ENCODE results near the gene CASQ2. TPM values are rescaled to one million over a fixed set of nuclear protein-coding genes. Genes with fewer than 3 reads are reported as not detected.

CASQ2 gene
- total and polyA plus RNA-seq, 2 of the 4 experiments (the other 2 are of a cell fraction) = not detected

DNA sequence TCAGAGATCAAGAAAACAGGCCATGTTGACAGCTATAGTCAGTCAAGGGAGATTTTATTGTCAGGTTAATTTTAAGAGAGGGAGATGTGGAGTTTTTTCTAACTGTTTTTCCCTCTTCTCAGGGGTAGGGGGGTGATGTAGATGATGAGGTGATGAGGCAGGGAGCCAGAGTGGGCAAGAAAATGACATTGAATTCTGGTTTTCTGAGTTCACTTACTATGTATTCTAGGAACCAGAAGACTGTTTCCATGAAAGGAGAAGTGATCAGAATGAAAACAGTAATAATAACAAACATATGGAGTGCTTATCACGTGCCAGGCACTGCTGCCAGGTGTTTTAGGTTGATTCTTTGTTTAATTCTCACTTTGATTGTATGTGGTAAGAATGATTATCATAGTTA, 40.2 kb downstream of the CASQ2 start:
- Histone ChIP-seq H3K9me1 (ENCODE audit: insufficient read depth, low read length) (no peaks in the 10 kb centered on the region), H3K14ac (replicated peaks; ENCODE audit: low read depth, low read length) (no peak overlapping the region), H2BK20ac (ENCODE audit: low read depth, low read length) (no peak overlapping the region), H2AK5ac (ENCODE audit: low read depth, low read length) (no peak overlapping the region), H3K4ac (ENCODE audit: low read depth, low read length) (no peak overlapping the region), H4K8ac (ENCODE audit: low read depth in 2 of 2, low read length in 2 of 2) (no peak overlapping the region), H2BK120ac (ENCODE audit: low read depth, low read length) (no peak overlapping the region), H3K4me3 (ENCODE audit: insufficient read depth, low read depth, low read length) (no peak overlapping the region), H3K9me3 (ENCODE audit: control insufficient read depth, insufficient read depth, low read length) (no peaks in the 10 kb centered on the region), H3K56ac (ENCODE audit: extremely low read depth, insufficient read depth, low read length) (no peak overlapping the region), H2BK5ac (ENCODE audit: low read depth, low read length, poor library complexity, severe bottlenecking) (no peak overlapping the region), H3K27ac (ENCODE audit: insufficient read depth, low read length) (no peak overlapping the region; the same call in 1 of the 2 replicates), H2AFZ (replicated peaks; ENCODE audit: low read length, poor library complexity) (no peak overlapping the region), H4K20me1 (ENCODE audit: insufficient read depth, low read length) (no peaks in the 10 kb centered on the region), H3K23ac (ENCODE audit: low read depth, low read length) (no peak overlapping the region), H3K36me3 (ENCODE audit: control insufficient read depth, insufficient read depth, low read length) (no peaks in the 10 kb centered on the region), H2BK15ac (ENCODE audit: low read depth, low read length) (no peak overlapping the region), H3K4me2 (ENCODE audit: low read depth, low read length) (no peak overlapping the region), H4K5ac (ENCODE audit: low read depth, low read length) (no peak overlapping the region), H3K27me3 (ENCODE audit: control insufficient read depth, insufficient read depth, low read length) (0 out of 2 replicates have a peak, but pooled peaks cover 2% of the 10 kb centered on the region), H2AK9ac (replicated peaks; ENCODE audit: low read depth, low read length, poor library complexity) (no peak overlapping the region), H4K91ac (ENCODE audit: insufficient read depth, low read depth, low read length) (no peak overlapping the region), H3K79me1 (ENCODE audit: low read depth in 1 of 2, low read length in 2 of 2) (no peaks in the 10 kb centered on the region), H3K9ac (ENCODE audit: low read depth, low read length) (no peak overlapping the region), H3K4me1 (ENCODE audit: control insufficient read depth, insufficient read depth, low read length) (peaks cover 2% of the 10 kb centered on the region; the same call in 1 of the 2 replicates), H3K18ac (ENCODE audit: low read depth, low read length) (no peak overlapping the region)
- ChIA-PET POLR2A (ENCODE audit: unreplicated experiment) (no interaction called here), CTCF (interaction anchor here (0.7 to 1.3 kb wide), 2 partner anchors 22 to 36 kb away, joined by 3 to 11 read pairs; no protein-coding TSS in a partner anchor)
- DNase-seq (no peak), ATAC-seq (ENCODE audit: low read depth) (no peak)
- intact Hi-C loops (cut with micrococcal nuclease) (no loop called here), in situ Hi-C loops (cut with MboI; ENCODE audit: low sequenced_read_pairs) (no loop called here), dilution Hi-C loops (cut with HindIII; ENCODE audit: low sequenced_read_pairs, unreplicated experiment) (no loop called here)
- no CpG with 5 or more reads among the region's 1 CpG for WGBS, 2 experiments (ENCODE audit: extremely low coverage in 2 of 2, insufficient read length in 1 of 2)
- no TSS peak for BruUV-seq (replicated peaks)
- no peak for TF ChIP-seq MAFK (IDR thresholded peaks at IDR 0.05; ENCODE audit: low read depth, low read length)
- TF ChIP-seq NFE2L2 (IDR thresholded peaks at IDR 0.05; ENCODE audit: low read depth, low read length) = no peak
- TF ChIP-seq, protein P1, sequence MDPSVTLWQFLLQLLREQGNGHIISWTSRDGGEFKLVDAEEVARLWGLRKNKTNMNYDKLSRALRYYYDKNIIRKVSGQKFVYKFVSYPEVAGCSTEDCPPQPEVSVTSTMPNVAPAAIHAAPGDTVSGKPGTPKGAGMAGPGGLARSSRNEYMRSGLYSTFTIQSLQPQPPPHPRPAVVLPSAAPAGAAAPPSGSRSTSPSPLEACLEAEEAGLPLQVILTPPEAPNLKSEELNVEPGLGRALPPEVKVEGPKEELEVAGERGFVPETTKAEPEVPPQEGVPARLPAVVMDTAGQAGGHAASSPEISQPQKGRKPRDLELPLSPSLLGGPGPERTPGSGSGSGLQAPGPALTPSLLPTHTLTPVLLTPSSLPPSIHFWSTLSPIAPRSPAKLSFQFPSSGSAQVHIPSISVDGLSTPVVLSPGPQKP (IDR thresholded peaks at IDR 0.05; ENCODE audit: borderline replicate concordance, low read depth, low read length) = no peak
- TF ChIP-seq, protein P2, sequence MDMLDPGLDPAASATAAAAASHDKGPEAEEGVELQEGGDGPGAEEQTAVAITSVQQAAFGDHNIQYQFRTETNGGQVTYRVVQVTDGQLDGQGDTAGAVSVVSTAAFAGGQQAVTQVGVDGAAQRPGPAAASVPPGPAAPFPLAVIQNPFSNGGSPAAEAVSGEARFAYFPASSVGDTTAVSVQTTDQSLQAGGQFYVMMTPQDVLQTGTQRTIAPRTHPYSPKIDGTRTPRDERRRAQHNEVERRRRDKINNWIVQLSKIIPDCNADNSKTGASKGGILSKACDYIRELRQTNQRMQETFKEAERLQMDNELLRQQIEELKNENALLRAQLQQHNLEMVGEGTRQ (IDR thresholded peaks at IDR 0.05; ENCODE audit: low read depth, low read length) = no peak
- no peak for TF ChIP-seq FOS (IDR thresholded peaks at IDR 0.05; ENCODE audit: low read depth, low read length)
- TF ChIP-seq, protein P3, sequence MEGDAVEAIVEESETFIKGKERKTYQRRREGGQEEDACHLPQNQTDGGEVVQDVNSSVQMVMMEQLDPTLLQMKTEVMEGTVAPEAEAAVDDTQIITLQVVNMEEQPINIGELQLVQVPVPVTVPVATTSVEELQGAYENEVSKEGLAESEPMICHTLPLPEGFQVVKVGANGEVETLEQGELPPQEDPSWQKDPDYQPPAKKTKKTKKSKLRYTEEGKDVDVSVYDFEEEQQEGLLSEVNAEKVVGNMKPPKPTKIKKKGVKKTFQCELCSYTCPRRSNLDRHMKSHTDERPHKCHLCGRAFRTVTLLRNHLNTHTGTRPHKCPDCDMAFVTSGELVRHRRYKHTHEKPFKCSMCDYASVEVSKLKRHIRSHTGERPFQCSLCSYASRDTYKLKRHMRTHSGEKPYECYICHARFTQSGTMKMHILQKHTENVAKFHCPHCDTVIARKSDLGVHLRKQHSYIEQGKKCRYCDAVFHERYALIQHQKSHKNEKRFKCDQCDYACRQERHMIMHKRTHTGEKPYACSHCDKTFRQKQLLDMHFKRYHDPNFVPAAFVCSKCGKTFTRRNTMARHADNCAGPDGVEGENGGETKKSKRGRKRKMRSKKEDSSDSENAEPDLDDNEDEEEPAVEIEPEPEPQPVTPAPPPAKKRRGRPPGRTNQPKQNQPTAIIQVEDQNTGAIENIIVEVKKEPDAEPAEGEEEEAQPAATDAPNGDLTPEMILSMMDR (conservative IDR thresholded peaks at IDR 0.05; ENCODE audit: low read depth, low read length) = no peak
- no peak for TF ChIP-seq CHD1 (IDR thresholded peaks at IDR 0.05; ENCODE audit: low read depth, low read length)
- TF ChIP-seq RFX5 (IDR thresholded peaks at IDR 0.05; ENCODE audit: low read depth, low read length) = no peak
- no peak for TF ChIP-seq RCOR1 (IDR thresholded peaks at IDR 0.05; ENCODE audit: insufficient replicate concordance, low read length)

Measured in IMR-90 (cell line).